ENCODE data around the gene ASCC1.

DNA sequence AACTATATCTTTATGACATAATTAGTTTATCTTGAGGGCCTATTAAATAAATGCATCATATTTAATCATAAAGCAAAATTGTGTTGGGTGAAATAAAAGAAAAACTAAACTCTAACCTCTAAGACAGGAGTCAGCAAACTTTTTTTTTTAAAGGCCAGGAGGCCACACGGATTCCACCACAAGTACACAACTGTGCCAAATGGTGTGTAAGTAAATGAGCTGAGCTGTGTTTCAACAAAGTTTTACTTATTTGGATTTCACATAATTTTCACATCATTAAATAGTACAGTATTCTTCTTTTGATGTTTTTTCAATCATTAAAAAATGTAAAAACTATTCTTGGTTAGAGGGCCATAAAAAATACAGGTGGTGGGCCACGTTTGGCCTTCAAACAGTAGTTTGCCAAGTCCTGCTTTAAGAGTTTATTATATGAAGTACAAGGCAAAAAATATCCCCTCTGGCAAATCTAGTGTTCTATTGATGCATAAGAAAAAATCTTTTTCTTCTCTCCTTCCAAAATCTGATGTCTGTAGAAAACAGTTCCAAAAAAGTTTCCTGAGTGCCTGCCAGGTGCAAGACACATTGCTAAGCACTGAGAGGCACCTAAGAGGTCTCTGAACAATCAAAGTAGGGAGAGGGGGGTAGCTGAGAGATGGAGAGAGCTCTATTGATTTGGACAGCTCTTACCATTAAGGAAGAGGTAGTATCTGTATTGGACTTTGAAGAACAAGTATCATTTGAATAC lies 101.2 kb downstream of the ASCC1 start:
- TF ChIP-seq EZH2 (IDR thresholded peaks at IDR 0.05; ENCODE audit: low read length), result no peak
- TF ChIP-seq, protein P1, sequence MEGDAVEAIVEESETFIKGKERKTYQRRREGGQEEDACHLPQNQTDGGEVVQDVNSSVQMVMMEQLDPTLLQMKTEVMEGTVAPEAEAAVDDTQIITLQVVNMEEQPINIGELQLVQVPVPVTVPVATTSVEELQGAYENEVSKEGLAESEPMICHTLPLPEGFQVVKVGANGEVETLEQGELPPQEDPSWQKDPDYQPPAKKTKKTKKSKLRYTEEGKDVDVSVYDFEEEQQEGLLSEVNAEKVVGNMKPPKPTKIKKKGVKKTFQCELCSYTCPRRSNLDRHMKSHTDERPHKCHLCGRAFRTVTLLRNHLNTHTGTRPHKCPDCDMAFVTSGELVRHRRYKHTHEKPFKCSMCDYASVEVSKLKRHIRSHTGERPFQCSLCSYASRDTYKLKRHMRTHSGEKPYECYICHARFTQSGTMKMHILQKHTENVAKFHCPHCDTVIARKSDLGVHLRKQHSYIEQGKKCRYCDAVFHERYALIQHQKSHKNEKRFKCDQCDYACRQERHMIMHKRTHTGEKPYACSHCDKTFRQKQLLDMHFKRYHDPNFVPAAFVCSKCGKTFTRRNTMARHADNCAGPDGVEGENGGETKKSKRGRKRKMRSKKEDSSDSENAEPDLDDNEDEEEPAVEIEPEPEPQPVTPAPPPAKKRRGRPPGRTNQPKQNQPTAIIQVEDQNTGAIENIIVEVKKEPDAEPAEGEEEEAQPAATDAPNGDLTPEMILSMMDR (optimal IDR thresholded peaks at IDR 0.05 in 1 of 3, IDR thresholded peaks at IDR 0.05 in 1 of 3, conservative IDR thresholded peaks at IDR 0.05 in 1 of 3; ENCODE audit: extremely low read depth in 1 of 3, insufficient read depth in 2 of 3, low read length in 3 of 3), result no peak

Measured in keratinocyte (primary cell).